Erythroblast (primary cell): Measurements from ENCODE around the gene KCNIP4.
"Not testable (repeated sequence)": the region's sequence is repeated elsewhere in the genome, so short reads cannot be mapped to it uniquely, and the experiment has no call there.

Experiments used
- DNase-seq, 2 experiments: peaks; one replicate each; lab custom pipeline; 2025; lab: John Stamatoyannopoulos, UW
- GATA1 ChIP-seq: IDR thresholded peaks from 2 replicates; pipeline ENCODE4 v1.6.1; 2011; ENCODE audit warnings: low read depth, mild to moderate bottlenecking, control low read depth, low read length, moderate library complexity
- POLR2A ChIP-seq: IDR thresholded peaks from 2 replicates; pipeline ENCODE4 v1.6.1; 2011; ENCODE audit warnings: mild to moderate bottlenecking, low read length

Gene KCNIP4

DNA sequence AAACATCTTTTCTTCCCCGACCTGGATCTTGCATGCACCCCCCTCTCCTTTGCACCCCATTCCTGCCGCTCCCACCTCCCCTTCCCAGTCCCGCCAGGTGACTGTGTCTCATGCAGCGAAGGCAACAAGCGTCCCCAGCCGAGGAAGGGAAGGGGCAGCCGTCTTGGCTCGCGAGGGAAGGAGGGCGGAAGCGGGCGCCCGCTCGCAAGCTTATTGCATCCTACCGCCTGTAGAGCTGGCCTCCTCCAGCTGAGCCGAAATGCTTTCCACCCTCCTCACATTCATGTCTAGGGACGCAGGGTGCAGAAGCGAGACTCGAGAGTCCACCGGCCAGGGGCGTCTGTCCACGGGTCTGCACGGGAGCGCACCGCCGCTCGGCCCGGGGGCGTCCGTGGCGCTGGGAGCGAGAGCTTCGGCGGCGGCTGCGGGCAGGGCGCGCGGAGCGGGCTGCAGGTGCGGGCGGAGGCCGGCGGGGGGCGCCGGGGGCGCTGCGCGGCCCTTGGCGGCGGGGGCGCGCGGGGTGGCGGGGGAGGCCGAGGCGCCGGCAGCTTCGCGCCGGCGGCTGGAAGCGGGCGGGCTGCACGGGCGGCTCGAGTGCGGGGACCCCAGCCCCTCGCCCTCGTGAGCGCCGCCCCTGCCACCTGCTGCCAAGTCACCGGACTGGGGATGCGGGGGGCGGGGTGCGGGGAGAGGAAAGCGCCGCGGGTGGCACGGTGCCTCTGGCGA lies at the start of gene KCNIP4:
KCNIP4 (minus strand) TSS at position 426 of the 726 bp plus-strand sequence.
- TF ChIP-seq POLR2A (no peak), GATA1 (no peak)
- DNase-seq, result no peak

GRCh38 chr4:21996618-21997017 lies 48.0 kb upstream of the KCNIP4 start:
- DNase-seq, result not testable (repeated sequence)

- no peak for DNase-seq
- TF ChIP-seq GATA1 (no peak), POLR2A (no peak)
Measured at GRCh38 chr4:21992330-21992729, 43.8 kb upstream of the KCNIP4 start.

DNA sequence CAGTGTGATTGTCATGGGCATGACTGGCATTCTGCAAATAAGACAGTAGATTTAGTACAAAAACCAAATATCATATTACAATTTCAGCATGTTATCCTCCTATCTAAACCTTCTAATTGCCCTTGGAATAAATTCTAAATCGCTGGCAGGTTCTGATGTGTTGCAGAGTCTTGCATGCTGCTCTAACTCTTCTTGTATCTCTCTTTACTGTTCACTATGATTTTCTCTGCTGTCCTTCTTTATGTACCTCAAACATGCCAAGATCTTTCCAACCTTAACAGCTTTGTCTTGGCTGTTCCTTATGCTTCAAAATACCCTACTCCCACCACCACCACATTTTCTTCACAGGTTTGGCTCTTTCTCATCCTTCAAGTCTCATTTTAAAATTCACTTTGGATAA lies 43.0 kb upstream of the KCNIP4 start:
- no peak for TF ChIP-seq POLR2A
- no peak for TF ChIP-seq GATA1

DNA sequence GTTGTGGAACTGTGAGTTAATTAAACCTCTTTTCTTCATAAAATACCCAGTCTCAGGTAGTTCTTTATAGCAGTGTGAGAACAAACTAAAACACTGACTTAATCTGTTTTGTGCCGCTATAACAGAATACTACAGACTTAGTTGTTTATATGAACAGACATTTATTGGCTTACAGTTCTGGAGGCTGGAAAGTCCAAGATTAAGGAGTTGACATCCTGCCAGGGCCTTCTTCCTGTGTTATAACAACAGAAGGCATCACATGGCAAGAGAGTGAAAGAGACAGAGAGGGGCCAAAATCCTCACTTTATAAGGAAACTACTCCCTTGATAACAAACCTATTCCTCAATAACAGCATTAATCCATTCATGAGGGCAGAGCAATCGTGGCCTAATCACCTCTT lies 42.5 kb upstream of the KCNIP4 start:
- TF ChIP-seq POLR2A (no peak), GATA1 (no peak)
- DNase-seq, result no peak

More for the DNA sequence above, 43.0 kb upstream of the KCNIP4 start:
- DNase-seq, result no peak

- TF ChIP-seq POLR2A (no peak), GATA1 (no peak)
- no peak for DNase-seq
Measured at GRCh38 chr4:21989351-21989750, 40.8 kb upstream of the KCNIP4 start.

- no peak for TF ChIP-seq GATA1
- no peak for TF ChIP-seq POLR2A
- no peak for DNase-seq
Measured at GRCh38 chr4:21986307-21986706, 37.7 kb upstream of the KCNIP4 start.

DNA sequence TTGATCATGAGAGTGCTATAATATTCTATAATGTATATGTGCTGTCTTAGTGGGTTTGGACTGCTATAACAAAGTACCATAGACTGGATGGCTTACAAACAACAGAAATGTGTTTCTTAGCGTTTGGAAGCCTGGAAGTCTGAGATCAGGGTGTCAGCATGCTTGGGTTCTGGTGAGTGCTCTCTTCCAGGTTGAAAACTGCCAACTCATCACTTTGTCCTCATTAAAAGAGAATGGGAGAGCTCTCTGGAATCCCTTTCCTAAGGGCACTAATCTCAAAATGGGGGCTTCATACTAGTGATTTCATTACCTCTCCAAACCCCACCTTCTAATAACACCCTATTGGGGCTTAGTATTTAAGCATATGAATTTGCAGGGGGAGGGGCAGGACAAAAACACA lies 33.5 kb upstream of the KCNIP4 start:
- DNase-seq, result no peak
- TF ChIP-seq POLR2A (no peak), GATA1 (no peak)

DNA sequence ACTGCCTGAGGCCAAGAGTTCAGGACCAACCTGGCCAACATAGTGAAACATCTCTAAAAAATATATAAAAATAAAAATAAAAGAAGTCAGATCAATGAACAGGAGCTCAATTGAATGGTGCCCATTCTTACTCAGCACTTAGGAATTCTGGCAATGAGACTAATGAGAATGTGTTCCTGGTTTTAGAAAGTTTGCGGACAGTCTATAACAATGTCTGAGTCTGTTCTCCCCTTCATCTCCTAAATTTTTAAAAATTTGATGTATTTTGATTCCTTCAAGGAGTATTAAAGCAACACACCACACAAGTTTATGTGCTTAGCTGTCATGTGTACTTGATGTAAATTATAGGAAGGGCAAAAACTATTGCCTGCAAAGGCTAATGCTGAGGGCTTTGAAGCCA lies 30.6 kb upstream of the KCNIP4 start:
- no peak for DNase-seq
- no peak for TF ChIP-seq POLR2A
- no peak for TF ChIP-seq GATA1

- no peak for DNase-seq
- no peak for TF ChIP-seq POLR2A
Measured at GRCh38 chr4:21976166-21976565, 27.6 kb upstream of the KCNIP4 start.

DNA sequence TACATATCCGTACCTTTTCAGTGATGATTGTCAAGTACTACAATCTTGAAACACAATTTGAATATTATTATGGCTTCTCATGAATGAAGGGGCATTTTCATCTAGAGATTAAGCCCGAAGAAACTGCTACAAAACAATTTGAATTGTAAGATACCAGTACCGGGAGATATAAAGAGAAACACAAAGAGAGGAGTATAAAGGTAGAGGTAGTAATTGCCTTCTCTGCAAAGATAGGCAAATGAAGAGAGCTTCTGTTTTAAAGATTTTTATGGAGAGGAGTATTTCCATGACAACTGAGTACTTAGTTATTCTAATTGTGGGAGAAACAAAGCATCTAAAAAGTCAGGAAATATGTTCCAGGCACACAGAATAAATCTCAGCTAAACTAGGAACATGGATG lies 25.3 kb upstream of the KCNIP4 start:
- DNase-seq, result no peak
- TF ChIP-seq POLR2A (no peak), GATA1 (no peak)

- DNase-seq, result no peak
- TF ChIP-seq POLR2A (no peak), GATA1 (no peak)
Measured at GRCh38 chr4:21964762-21965319, 16.3 kb upstream of the KCNIP4 start.

- TF ChIP-seq GATA1 (no peak), POLR2A (no peak)
- DNase-seq, result no peak
Measured at GRCh38 chr4:21962691-21963090, 14.1 kb upstream of the KCNIP4 start.

DNA sequence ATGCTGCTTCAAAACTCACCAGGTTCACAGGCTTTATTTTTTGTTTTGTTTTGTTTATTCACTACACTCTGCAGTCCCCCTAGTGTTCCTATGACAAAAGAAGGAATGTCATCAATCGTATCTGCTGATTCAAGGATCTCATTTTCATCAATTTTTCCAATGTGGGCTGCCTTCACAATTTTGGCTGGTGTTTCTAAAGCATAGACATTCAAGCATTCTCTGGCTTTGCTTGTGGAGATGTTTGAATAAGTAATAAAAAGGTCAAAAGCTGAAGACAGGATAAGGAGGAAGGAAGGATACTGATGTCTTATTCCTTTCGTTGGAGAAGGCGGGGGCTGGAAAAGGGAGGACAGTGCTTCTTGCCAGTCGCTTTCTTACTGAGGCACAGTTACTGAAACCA lies 12.2 kb upstream of the KCNIP4 start:
- TF ChIP-seq GATA1, result no peak
- no peak for TF ChIP-seq POLR2A
- no peak for DNase-seq

- no peak for DNase-seq
- no peak for TF ChIP-seq GATA1
- TF ChIP-seq POLR2A, result no peak
Measured at GRCh38 chr4:21954916-21955315, 6.3 kb upstream of the KCNIP4 start.

DNA sequence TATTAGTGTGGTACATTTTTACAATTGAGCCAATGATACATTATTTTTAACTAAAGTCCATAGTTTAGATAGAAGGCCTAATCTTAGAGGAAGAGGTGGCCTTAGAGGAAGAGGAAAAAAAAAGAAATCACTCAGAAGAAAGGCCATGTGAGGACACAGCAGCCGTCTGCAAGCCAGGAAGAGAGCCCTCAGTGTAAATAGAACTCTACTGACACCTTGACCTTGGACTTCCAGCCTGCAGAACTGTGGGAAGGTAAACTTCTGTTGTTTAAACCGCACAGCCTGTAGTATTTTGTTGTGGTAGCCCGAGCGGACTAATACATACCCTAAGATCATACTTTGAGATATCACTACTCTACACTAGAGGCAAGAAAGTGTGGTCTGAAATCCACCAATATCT lies 5.1 kb upstream of the KCNIP4 start:
- TF ChIP-seq GATA1, result no peak
- no peak for TF ChIP-seq POLR2A
- DNase-seq, result no peak
